ENCODE data around the gene CARMIL3. TPM values are rescaled to one million over a fixed set of nuclear protein-coding genes. Genes with fewer than 3 reads are reported as not detected.

Gene CARMIL3
- total RNA-seq, 2 donors from 2014 or later: 0.59 to 3.9 TPM

- Histone ChIP-seq H3K9me3 (no peaks in the 10 kb centered on the region), H3K27ac (no peak overlapping the region), H3K27me3 (replicated peaks; ENCODE audit: insufficient read depth) (no peaks in the 10 kb centered on the region), H3K4me3 (no peak overlapping the region), H3K36me3 (no peaks in the 10 kb centered on the region), H3K4me1 (replicated peaks) (no peaks in the 10 kb centered on the region)
- no peak for DNase-seq (ENCODE audit: low spot score)
- intact Hi-C loops (cut with DNase I): loop anchor here (2.0 to 5.0 kb wide), 3 partner anchors 31 to 1588 kb away; no protein-coding TSS in a partner anchor
- TF ChIP-seq CTCF (IDR thresholded peaks at IDR 0.05) (no peak), POLR2A (IDR thresholded peaks at IDR 0.05) (no peak), POLR2AphosphoS5 (IDR thresholded peaks at IDR 0.05) (no peak)
- 84% methylated on average over 6 of the region's 6 CpGs for WGBS
Observed at GRCh38 chr14:24089890-24090289, 38.1 kb downstream of the CARMIL3 start.

- H3K27me3 ChIP-seq (replicated peaks; ENCODE audit: insufficient read depth): no peaks in the 10 kb centered on the region
- intact Hi-C loops (cut with DNase I): loop anchor here (5.0 kb wide), 2 partner anchors 80 to 1590 kb away; no protein-coding TSS in a partner anchor
- H3K36me3 ChIP-seq: no peaks in the 10 kb centered on the region
- no peaks in the 10 kb centered on the region for H3K9me3 ChIP-seq
- H3K27ac ChIP-seq: no peak overlapping the region
- H3K4me3 ChIP-seq: no peak overlapping the region
- no peaks in the 10 kb centered on the region for H3K4me1 ChIP-seq (replicated peaks)
- TF ChIP-seq POLR2A (IDR thresholded peaks at IDR 0.05) (no peak), CTCF (IDR thresholded peaks at IDR 0.05) (no peak), POLR2AphosphoS5 (IDR thresholded peaks at IDR 0.05) (no peak)
- DNase-seq (ENCODE audit: low spot score): no peak
Observed at GRCh38 chr14:24092110-24092504, 40.3 kb downstream of the CARMIL3 start.

- Histone ChIP-seq H3K36me3 (no peaks in the 10 kb centered on the region), H3K27ac (no peak overlapping the region), H3K9me3 (no peaks in the 10 kb centered on the region), H3K4me3 (no peak overlapping the region), H3K27me3 (replicated peaks; ENCODE audit: insufficient read depth) (no peaks in the 10 kb centered on the region), H3K4me1 (replicated peaks) (no peaks in the 10 kb centered on the region)
- intact Hi-C loops (cut with DNase I): loop anchor here (5.0 kb wide), 2 partner anchors 80 to 1590 kb away; no protein-coding TSS in a partner anchor
- no peak for DNase-seq (ENCODE audit: low spot score)
- WGBS: 77% methylated on average over 4 of the region's 4 CpGs
- TF ChIP-seq POLR2A (IDR thresholded peaks at IDR 0.05) (no peak), CTCF (IDR thresholded peaks at IDR 0.05) (no peak), POLR2AphosphoS5 (IDR thresholded peaks at IDR 0.05) (no peak)
Observed at GRCh38 chr14:24092505-24093206, 40.8 kb downstream of the CARMIL3 start.

GRCh38 chr14:24093207-24093900, 41.5 kb downstream of the CARMIL3 start:
- DNase-seq (ENCODE audit: low spot score): no peak
- no peaks in the 10 kb centered on the region for H3K9me3 ChIP-seq
- H3K27me3 ChIP-seq (replicated peaks; ENCODE audit: insufficient read depth): no peaks in the 10 kb centered on the region
- WGBS: 65% methylated on average over 19 of the region's 19 CpGs
- H3K36me3 ChIP-seq: no peaks in the 10 kb centered on the region
- peak overlapping the region; percentile 66 to 93 for H3K4me3 ChIP-seq
- TF ChIP-seq CTCF (IDR thresholded peaks at IDR 0.05) (no peak), POLR2A (IDR thresholded peaks at IDR 0.05) (no peak), POLR2AphosphoS5 (IDR thresholded peaks at IDR 0.05) (no peak)
- H3K27ac ChIP-seq: peak overlapping the region; percentile 93 to 98
- intact Hi-C loops (cut with DNase I): loop anchor here (5.0 kb wide), 2 partner anchors 81 to 1591 kb away; no protein-coding TSS in a partner anchor
- no peaks in the 10 kb centered on the region for H3K4me1 ChIP-seq (replicated peaks)

Measured in prostate gland (tissue), 2 donors.